Measurements from ENCODE around the gene KCNAB1. TPM values are rescaled to one million over a fixed set of nuclear protein-coding genes. Genes with fewer than 3 reads are reported as not detected.
"Not testable (repeated sequence)": the region's sequence is repeated elsewhere in the genome, so short reads cannot be mapped to it uniquely, and the experiment has no call there.

KCNAB1 gene
- total RNA-seq, 2 donors from 2014 or later, result 14.0 to 33.1 TPM

GRCh38 chr3:156207802-156208685, 87.7 kb downstream of the KCNAB1 start:
- DNase-seq (ENCODE audit: low spot score), result no peak
- intact Hi-C loops (cut with DNase I), result no loop called here

DNA sequence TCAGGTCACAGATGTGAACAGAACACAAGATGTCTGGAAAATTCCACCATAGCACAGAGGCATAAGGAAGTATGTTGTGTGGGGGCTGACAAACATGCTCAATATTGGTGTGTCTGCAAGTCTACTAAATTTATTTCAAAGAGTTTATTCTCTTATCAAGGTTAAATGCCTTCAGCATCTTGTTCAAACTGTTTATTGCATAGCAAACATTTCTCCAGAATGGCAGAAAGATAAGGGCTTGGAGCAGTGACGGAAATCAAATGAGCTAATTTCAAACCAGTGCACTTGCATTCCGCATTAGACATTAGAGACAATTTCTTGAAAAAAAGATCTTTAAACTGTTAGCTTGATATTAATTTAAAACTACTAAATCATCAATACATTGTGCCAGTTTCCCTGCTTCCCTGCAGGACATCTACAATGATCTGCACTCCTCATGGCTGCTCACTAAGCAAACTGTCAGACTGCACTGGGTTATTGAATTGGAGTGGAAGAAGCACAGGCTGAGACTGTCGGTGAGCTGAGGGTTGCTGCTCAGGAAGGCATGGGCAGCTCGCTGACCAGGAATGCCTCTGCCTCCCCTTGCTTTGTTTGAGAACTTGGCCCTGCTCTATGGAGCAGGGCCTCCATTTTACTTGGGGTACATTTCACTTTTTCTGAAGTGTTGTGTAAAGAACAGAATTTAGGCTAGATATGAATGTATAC, 89.4 kb downstream of the KCNAB1 start:
- DNase-seq (ENCODE audit: low spot score), result no peak
- intact Hi-C loops (cut with DNase I), result no loop called here

GRCh38 chr3:156211583-156211982, 91.2 kb downstream of the KCNAB1 start:
- DNase-seq (ENCODE audit: low spot score), result no peak
- intact Hi-C loops (cut with DNase I), result no loop called here

GRCh38 chr3:156214676-156215075, 94.3 kb downstream of the KCNAB1 start:
- intact Hi-C loops (cut with DNase I), result no loop called here
- DNase-seq (ENCODE audit: low spot score), result no peak

DNA sequence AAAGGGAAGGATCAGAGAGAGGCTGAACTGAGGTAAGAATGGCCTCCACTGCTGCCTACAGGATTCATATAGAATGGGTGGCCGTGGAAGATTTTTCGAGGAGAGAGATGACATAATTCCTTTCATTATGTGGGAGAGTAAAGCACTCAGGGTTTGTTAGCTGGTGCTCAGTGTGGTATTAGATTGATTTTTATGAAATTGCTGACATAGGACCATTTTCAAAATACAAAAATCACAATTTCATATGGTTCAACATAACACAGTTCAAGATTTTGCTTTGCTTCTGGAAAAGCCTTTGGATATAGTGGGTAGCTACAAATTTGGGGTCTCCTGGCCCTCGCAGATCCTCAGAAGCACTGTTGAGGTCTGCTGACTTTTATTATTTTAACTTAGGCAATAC, 95.4 kb downstream of the KCNAB1 start:
- intact Hi-C loops (cut with DNase I), result no loop called here
- DNase-seq (ENCODE audit: low spot score), result no peak

GRCh38 chr3:156216216-156216615, 95.8 kb downstream of the KCNAB1 start:
- intact Hi-C loops (cut with DNase I), result no loop called here
- DNase-seq (ENCODE audit: low spot score), result no peak

- intact Hi-C loops (cut with DNase I), result no loop called here
- DNase-seq (ENCODE audit: low spot score), result no peak
Observed at GRCh38 chr3:156216852-156217251, 96.5 kb downstream of the KCNAB1 start.

DNA sequence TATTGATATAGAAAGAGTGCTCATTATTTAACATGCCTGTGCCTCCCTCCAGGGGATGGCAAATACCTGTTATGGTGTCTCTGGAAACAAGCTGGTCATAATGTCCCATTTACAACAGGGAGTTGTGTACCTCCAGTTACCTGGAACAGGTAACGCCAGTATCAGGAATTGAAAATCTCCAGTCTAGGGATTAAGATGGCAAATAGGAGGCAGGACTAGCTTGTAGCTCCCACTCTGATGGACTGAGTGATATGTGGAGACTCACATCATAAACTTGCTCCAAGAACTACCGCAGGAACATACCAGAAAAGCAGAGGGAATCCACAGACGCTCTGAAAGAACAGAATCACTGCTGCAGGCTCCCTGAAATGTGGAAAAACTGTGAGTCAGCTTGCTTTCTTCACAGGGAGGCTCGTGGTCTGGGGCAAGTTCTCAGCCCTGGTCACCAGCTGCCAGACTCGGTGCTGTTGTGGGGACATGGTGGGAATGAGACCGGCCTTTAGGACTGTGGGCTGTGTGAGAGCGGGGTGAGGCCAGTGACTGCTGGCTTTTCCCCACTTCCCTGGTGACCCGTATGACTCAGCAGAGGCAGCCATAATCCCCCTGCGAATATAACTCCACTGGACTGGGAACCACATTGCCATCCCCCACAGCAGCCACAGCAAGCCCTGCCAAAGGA, 97.4 kb downstream of the KCNAB1 start:
- intact Hi-C loops (cut with DNase I), result no loop called here
- no peak for DNase-seq (ENCODE audit: low spot score)

DNA sequence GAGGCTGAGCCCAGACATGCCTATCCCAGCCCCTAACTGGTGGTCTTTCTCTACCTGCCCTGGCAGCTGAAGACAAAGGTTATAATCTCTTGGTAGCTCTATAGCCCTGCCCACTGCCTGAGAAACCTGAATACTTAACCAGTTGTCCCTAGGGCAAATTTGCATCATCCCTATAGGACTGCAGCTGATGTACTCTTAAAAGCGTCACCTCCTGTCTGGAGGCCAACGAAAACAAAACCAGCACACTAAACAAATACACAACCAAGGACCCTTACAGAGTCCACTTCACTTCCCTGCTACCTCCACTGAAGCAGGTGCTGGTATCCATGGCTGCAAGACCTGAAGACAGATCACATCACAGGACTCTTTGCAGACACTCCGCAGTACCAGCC, 98.0 kb downstream of the KCNAB1 start:
- DNase-seq (ENCODE audit: low spot score), result no peak
- intact Hi-C loops (cut with DNase I), result no loop called here

- intact Hi-C loops (cut with DNase I); DNase-seq (ENCODE audit: low spot score): not testable (repeated sequence)
Observed at GRCh38 chr3:156222381-156222780, 102.0 kb downstream of the KCNAB1 start.

DNA sequence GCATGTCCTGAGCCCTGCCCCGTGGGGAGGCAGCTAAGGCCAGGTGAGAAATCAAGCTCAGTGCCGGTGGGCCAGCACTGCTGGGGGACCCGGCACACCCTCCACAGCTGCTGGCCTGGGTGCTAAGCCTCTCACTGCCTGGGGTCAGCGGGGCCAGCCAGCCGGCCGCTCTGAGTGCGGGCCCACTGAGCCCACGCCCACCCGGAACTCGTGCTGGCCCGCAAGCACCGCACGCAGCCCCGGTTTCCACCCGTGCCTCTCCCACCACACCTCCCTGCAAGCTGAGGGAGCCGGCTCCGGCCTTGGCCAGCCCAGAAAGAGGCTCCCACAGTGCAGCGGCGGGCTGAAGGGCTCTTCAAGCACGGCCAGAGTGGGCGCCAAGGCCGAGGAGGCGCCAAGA, 103.7 kb downstream of the KCNAB1 start:
- intact Hi-C loops (cut with DNase I); DNase-seq (ENCODE audit: low spot score): not testable (repeated sequence)

- DNase-seq (ENCODE audit: low spot score), result no peak
- intact Hi-C loops (cut with DNase I), result no loop called here
Observed at GRCh38 chr3:156226676-156227420, 106.5 kb downstream of the KCNAB1 start.

- DNase-seq (ENCODE audit: low spot score), result no peak
- intact Hi-C loops (cut with DNase I), result no loop called here
Observed at GRCh38 chr3:156227704-156228103, 107.3 kb downstream of the KCNAB1 start.

DNA sequence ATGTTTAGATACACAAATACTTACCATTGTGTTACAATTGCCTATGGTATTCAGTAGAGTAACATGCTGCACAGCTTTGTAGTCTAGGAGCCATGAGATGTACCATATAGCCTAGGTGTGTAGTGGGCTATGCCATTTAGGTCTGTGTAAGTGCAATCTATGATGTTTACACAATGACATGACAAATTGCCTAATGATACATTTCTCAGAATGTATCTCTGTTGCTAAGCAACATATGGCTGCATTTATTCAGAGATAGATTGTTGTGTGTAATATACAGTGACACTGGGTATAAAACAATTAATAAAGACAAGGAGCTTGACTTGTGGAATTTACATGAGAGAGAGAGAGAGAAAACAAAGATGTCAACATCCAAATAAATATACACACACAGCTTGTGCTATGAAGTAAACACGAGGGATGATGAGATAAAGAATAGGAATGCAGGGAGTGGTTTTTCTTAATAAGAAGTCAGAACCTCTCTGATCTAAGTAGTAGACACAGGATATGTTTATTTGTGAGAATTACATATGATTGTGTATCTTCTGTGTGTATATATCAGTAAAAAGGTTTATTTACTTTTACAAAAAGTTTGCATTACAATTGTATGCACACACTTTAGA, 110.0 kb downstream of the KCNAB1 start:
- no peak for DNase-seq (ENCODE audit: low spot score)
- intact Hi-C loops (cut with DNase I), result no loop called here

- intact Hi-C loops (cut with DNase I); DNase-seq (ENCODE audit: low spot score): not testable (repeated sequence)
Observed at GRCh38 chr3:156231221-156231620, 110.8 kb downstream of the KCNAB1 start.

DNA sequence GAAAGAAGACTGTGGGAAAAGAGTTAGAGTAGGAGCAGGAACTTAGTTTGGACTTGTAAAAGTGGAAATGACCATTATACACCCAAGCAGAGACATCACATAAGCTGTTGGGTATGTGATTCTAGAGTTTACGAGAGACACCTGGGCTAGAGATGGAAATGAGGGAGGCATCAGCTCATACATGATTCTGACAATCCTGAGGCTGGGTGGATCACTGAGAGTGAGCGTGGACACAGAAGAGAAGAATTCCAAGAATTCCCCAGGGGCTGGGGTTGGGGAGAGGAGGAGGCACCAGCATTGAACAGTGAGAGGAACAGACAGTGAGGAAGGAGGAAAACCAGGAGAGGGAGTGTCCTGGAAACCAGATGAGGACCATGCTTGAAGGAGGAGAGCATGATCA, 113.5 kb downstream of the KCNAB1 start:
- intact Hi-C loops (cut with DNase I), result no loop called here
- no peak for DNase-seq (ENCODE audit: low spot score)

DNA sequence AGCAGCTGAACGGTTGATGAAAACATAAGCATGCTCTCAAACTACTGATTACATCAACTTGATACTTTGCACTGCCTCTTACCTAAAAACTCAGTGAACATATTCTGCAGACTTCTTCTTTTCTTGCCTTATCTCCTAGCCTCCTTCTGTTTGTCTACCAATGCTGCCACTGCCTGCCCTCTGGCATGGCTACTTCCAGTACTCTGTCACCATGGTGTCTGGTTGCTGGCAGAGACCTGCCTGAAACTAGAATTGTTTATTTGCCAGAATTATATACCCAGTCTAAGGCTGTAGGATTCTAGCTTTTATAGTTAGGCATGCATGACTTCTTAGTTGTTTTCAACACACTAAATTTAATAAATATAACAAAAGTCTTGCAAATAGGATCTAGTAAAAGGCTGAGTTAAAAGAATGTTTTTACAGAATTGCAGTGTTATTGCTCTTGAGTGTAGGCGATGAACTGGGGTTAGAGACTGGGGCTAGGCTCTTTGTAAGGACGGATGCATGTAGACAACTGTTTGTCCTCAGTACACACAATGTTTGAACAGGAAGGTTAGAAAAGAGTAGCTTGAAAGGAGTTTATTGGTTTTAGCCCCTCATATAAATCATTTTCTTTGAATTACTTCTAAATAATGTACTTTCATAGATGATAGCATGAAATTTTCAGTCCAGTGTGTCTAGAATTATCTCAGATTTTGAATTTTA, 116.3 kb downstream of the KCNAB1 start:
- DNase-seq (ENCODE audit: low spot score), result no peak
- intact Hi-C loops (cut with DNase I), result no loop called here

DNA sequence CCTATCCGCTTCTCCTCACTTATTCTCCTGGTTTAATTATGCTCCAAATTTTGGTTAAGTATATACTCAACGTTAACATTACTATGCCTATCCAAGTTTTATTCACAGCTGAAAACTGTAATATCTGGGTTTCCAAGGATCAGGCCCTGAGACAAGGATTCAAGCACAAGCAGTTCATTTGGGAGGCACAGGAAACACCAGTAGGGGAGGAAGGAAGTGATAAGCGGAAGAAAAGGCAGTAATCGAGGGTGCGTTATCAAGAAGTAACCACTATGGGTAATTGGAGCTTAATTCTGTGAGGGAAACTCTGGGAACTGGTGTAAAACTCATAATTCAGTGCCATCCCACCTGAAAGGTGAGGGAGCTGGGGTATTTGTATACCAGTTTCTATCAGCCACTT, 120.3 kb downstream of the KCNAB1 start:
- intact Hi-C loops (cut with DNase I), result no loop called here
- no peak for DNase-seq (ENCODE audit: low spot score)

Measured in posterior vena cava (tissue), 2 donors.